Glutamatergic neuron (in vitro differentiated cells): ENCODE results near the gene CFAP57. TPM values are rescaled to one million over a fixed set of nuclear protein-coding genes. Genes with fewer than 3 reads are reported as not detected.
A peak's percentile ranks its signal among the peaks of the same experiment; 100 is the strongest.

ENCODE experiments used
- DNase-seq: peaks from one replicate; pipeline ENCODE4 v3.0.0; 2022
- H3K27ac Mint-ChIP-seq: one replicate; pipeline ENCODE4 v1.8.0; 2020; ENCODE audit warnings: mild to moderate bottlenecking, mixed read lengths, inconsistent platforms; ENCODE audit not compliant: unreplicated experiment
- H3K27me3 Mint-ChIP-seq: one replicate; pipeline ENCODE4 v1.8.0; 2020; ENCODE audit warnings: mild to moderate bottlenecking, moderate library complexity, mixed read lengths, inconsistent platforms; ENCODE audit not compliant: unreplicated experiment
- H3K36me3 Mint-ChIP-seq: one replicate; pipeline ENCODE4 v1.8.0; 2020; ENCODE audit warnings: mild to moderate bottlenecking, mixed read lengths, inconsistent platforms; ENCODE audit not compliant: unreplicated experiment
- H3K4me1 Mint-ChIP-seq: one replicate; pipeline ENCODE4 v1.8.0; 2020; ENCODE audit warnings: mild to moderate bottlenecking, low read depth, mixed read lengths, inconsistent platforms; ENCODE audit not compliant: unreplicated experiment
- H3K4me3 Mint-ChIP-seq: one replicate; pipeline ENCODE4 v1.8.0; 2020; ENCODE audit warnings: mild to moderate bottlenecking, mixed read lengths, inconsistent platforms; ENCODE audit not compliant: unreplicated experiment
- H3K9me3 Mint-ChIP-seq: one replicate; pipeline ENCODE4 v1.8.0; 2020; ENCODE audit warnings: mild to moderate bottlenecking, moderate library complexity, mixed read lengths, inconsistent platforms; ENCODE audit not compliant: unreplicated experiment
- total RNA-seq: library from RNA; stranded (reverse); fragmentation: NEBNext Ultra II Directional; extraction: Animal tissue kit (Norgen Biotek cat#: 25700); gene quantifications from one replicate; pipeline ENCODE4 v1.2.1, GENCODE V29; 2021; ENCODE audit not compliant: unreplicated experiment
- TF ChIP-seq, protein P1 (sequence below): fragments of 200-600 bp; sonication (generic); IDR thresholded peaks from one replicate; pipeline ENCODE4 v1.5.0; 2021; ENCODE audit not compliant: partially characterized antibody, unreplicated experiment

CFAP57 gene
- total RNA-seq, 1 donor from 2014 or later, result 5.0 TPM

DNA sequence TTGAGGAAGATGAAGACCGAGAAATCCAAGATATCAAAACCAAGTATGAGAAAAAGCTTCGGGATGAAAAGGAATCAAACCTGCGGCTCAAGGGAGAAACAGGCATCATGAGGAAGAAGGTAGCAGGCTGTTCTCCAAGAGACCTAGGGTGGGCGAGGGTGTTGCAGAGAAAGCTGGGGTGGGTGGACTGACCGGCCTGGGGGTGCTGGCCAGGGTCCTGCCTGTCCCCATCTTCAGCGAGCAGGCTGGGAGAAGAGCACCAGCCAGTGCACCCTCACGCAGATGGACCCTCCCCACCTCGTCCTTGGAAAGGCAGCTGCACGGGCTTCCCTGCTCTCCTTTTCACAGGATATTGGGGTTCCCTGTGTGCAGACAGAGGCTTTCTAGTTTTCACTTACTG, 50.7 kb downstream of the CFAP57 start:
- DNase-seq, result no peak
- peaks cover 10% of the 10 kb centered on the region for H3K36me3 Mint-ChIP-seq
- peaks cover 6% of the 10 kb centered on the region for H3K4me1 Mint-ChIP-seq
- TF ChIP-seq, protein P1, sequence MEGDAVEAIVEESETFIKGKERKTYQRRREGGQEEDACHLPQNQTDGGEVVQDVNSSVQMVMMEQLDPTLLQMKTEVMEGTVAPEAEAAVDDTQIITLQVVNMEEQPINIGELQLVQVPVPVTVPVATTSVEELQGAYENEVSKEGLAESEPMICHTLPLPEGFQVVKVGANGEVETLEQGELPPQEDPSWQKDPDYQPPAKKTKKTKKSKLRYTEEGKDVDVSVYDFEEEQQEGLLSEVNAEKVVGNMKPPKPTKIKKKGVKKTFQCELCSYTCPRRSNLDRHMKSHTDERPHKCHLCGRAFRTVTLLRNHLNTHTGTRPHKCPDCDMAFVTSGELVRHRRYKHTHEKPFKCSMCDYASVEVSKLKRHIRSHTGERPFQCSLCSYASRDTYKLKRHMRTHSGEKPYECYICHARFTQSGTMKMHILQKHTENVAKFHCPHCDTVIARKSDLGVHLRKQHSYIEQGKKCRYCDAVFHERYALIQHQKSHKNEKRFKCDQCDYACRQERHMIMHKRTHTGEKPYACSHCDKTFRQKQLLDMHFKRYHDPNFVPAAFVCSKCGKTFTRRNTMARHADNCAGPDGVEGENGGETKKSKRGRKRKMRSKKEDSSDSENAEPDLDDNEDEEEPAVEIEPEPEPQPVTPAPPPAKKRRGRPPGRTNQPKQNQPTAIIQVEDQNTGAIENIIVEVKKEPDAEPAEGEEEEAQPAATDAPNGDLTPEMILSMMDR, result no peak
- no peak overlapping the region for H3K27ac Mint-ChIP-seq
- peaks cover 7% of the 10 kb centered on the region for H3K27me3 Mint-ChIP-seq
- no peaks in the 10 kb centered on the region for H3K9me3 Mint-ChIP-seq
- H3K4me3 Mint-ChIP-seq, result no peak overlapping the region

DNA sequence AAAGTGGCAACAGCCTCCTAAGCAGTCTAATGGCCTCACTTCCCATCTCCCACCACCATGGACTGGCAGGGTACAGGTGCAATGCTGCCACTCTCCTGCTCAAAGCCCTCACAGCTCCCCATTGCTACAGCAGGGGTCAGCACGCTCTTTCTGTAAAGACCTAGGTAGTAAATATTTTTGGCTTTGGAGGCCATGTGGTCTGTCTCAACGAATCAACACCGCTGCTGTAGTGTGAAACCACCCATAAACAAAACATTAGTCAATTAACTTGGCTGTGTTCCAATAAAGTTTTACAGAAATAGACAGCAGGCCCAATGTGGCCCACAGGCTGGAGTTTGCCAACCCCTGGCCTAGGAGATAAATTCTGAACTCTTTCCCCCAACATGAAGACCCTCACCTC, 53.0 kb downstream of the CFAP57 start:
- no peak for DNase-seq
- Mint-ChIP-seq H3K27me3 (peaks cover 9% of the 10 kb centered on the region), H3K9me3 (no peaks in the 10 kb centered on the region), H3K27ac (no peak overlapping the region), H3K36me3 (peaks cover 8% of the 10 kb centered on the region), H3K4me1 (peaks cover 6% of the 10 kb centered on the region), H3K4me3 (no peak overlapping the region)
- TF ChIP-seq, protein P1, result no peak

DNA sequence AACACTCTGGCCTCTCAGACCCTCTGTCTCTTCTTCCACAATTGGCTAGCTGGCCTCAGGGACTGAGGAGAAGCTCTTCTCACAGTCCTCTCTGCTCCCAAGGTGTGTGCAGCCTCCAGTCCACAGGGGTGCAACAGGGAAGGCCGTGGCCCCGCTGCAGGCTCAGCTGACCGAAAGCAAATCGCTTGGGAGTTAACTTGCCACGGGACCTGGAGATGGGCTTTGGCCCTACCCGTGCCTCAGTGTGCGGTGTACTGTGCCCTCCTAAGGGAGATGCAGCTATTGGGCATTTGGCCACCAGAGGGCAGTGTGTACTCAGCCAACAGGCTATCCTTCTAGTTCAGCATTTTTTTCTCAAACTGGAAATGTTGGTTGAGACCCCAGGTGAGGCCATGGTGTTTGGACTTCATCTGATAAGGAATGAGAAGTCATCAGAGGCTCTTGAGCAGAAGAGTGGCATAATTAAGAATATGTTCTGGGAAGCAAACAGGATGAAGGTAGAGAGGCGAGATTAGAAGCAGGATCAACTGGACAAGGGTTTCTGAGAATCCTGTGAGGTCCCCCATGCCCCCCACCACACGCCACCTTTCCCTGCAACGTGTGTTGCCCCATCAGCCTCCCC, 55.1 kb downstream of the CFAP57 start:
- DNase-seq, result peak; percentile 93
- peaks cover 9% of the 10 kb centered on the region for H3K27me3 Mint-ChIP-seq
- peaks cover 6% of the 10 kb centered on the region for H3K4me1 Mint-ChIP-seq
- H3K4me3 Mint-ChIP-seq, result no peak overlapping the region
- peaks cover 5% of the 10 kb centered on the region for H3K36me3 Mint-ChIP-seq
- TF ChIP-seq, protein P1, result peak; percentile 96
- H3K27ac Mint-ChIP-seq, result no peak overlapping the region
- H3K9me3 Mint-ChIP-seq, result no peaks in the 10 kb centered on the region

DNA sequence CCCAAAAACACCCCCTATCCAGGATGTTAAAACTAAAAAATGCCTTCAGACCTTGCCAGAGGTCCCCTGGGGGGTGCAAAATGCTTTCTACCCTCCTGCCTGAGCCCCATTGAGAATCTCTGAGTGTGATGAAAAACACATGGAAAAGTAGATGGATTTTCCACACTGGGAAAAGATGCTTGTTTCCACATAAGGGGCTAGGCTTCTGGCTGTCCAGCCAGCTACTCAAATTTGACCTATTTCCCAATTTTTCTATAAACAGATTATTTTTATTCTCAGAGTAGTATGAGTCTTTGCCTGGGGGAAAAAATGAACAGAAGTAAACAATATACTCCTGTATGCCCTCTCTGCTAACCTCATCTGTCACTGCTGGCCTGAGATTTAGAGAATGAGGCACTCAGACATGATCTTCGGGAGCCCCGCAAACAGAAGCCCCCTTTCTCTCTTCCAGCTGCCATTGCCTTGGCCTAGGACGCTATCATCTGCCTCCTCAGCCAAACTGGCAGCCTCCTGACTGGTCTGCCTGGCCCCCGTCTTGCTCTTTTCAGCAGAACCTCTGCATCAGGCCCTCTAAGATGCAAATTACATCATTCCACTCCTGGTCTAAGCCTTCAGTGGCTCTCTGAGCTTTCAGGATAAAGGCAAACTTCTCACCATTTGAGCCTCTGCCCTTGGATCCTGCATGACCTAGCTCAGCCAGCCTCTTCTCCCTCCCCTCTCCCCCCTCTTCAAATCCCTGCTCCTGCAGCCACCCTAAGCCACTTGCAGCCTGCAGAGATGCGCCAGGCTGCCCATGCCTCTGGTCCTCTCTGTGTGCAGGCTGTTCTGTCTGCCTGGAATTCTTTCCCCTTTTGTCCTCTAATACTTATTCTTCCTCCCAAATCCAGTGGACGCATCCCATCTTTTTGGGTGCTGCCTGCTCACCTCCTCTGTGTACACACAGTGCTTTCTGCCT, 58.0 kb downstream of the CFAP57 start:
- no peak for DNase-seq
- Mint-ChIP-seq H3K9me3 (no peaks in the 10 kb centered on the region), H3K27ac (no peak overlapping the region), H3K4me3 (no peak overlapping the region), H3K4me1 (no peaks in the 10 kb centered on the region), H3K27me3 (peaks cover 8% of the 10 kb centered on the region), H3K36me3 (peaks cover 4% of the 10 kb centered on the region)
- TF ChIP-seq, protein P1, result no peak

DNA sequence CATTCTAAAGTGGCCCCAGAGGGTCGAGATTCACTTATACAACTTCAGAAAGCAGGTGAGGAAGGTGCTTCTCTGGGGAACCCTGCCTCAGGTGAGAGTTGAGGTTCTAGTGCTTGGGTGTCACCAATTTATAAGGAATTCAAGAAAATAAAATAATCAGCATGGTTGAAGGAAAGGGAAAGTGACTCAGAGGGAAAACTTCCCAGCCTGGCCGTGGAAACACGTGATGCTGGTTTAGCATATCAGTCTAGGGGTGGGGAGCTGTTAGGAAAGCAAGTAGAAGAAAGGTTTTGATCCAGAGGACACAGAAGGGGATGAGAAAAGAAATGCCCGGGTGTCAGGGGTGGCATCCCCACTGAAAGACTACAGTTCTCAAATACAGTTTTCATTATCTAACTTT, 59.9 kb downstream of the CFAP57 start:
- Mint-ChIP-seq H3K4me3 (no peak overlapping the region), H3K9me3 (no peaks in the 10 kb centered on the region), H3K27me3 (peaks cover 6% of the 10 kb centered on the region), H3K36me3 (peaks cover 4% of the 10 kb centered on the region), H3K4me1 (no peaks in the 10 kb centered on the region), H3K27ac (no peak overlapping the region)
- TF ChIP-seq, protein P1, result no peak
- DNase-seq, result no peak
